SK-N-SH (cell line): ENCODE data around the gene OPN3. TPM values are rescaled to one million over a fixed set of nuclear protein-coding genes. Genes with fewer than 3 reads are reported as not detected.

Experiments used
- CTCF ChIA-PET: fragments of 300-600, 350-600 bp; formaldehyde crosslinking; extraction: SDS; loops from one replicate; lab custom pipeline; 2021; lab: Yijun Ruan, JAX
- POLR2A ChIA-PET: fragments of 350-600 bp; sonication (Branson Sonifier 250); formaldehyde crosslinking; extraction: SDS; loops from one replicate; lab custom pipeline; 2020; ENCODE audit warnings: antibody characterized with exemption, inconsistent platforms; lab: Yijun Ruan, JAX
- DNase-seq: peaks from one replicate; pipeline ENCODE4 v3.0.0; 2012
- H2AFZ ChIP-seq: fragments of 200-600 bp; sonication (generic); 2 replicates; pipeline ENCODE4 v1.8.1; 2016; ENCODE audit warnings: antibody characterized with exemption, mild to moderate bottlenecking, low read depth
- H3F3A ChIP-seq: fragments of 200-600 bp; sonication (generic); replicated peaks from 2 replicates; pipeline ENCODE3; 2016; ENCODE audit warnings: antibody characterized with exemption, mild to moderate bottlenecking; ENCODE audit not compliant: insufficient read depth
- H3K27ac ChIP-seq, 2 experiments: fragments of 200-500 bp in 1 of 2; fragments of 200-600 bp in 1 of 2; sonication (Bioruptor generic) in 1 of 2; sonication (generic), shearing (Covaris generic) in 1 of 2; 2 replicates each; pipeline versions ENCODE4 v1.5.1 to v1.6.1; 2014 to 2016; ENCODE audit warnings: low read depth in 2 of 2, inconsistent platforms in 1 of 2, low read length in 1 of 2, mild to moderate bottlenecking in 1 of 2, mixed read lengths in 1 of 2
- H3K27me3 ChIP-seq: fragments of 200-600 bp; sonication (generic), shearing (Covaris generic); 2 replicates; pipeline ENCODE4 v1.6.1; 2016; ENCODE audit warnings: mixed run types; ENCODE audit not compliant: insufficient read depth
- H3K36me3 ChIP-seq, 2 experiments: fragments of 200-500 bp in 1 of 2; fragments of 200-600 bp in 1 of 2; sonication (Bioruptor generic) in 1 of 2; sonication (generic) in 1 of 2; replicated peaks in 1 of 2; 2 replicates each; pipeline versions ENCODE3 to v1.5.1; 2014 to 2016; ENCODE audit warnings: low read length in 1 of 2, mild to moderate bottlenecking in 1 of 2; ENCODE audit not compliant: insufficient read depth in 2 of 2, control insufficient read depth in 1 of 2
- H3K4me1 ChIP-seq, 2 experiments: fragments of 200-500 bp in 1 of 2; fragments of 200-600 bp in 1 of 2; sonication (Bioruptor generic) in 1 of 2; sonication (generic), shearing (Covaris generic) in 1 of 2; 2 replicates each; pipeline versions ENCODE4 v1.5.1 to v1.6.1; 2014 to 2016; ENCODE audit warnings: low read depth in 1 of 2, low read length in 1 of 2, mixed run types in 1 of 2; ENCODE audit not compliant: insufficient read depth in 2 of 2, control insufficient read depth in 1 of 2
- H3K4me2 ChIP-seq: fragments of 200-600 bp; sonication (generic), shearing (Covaris generic); 2 replicates; pipeline ENCODE4 v1.6.1; 2017; ENCODE audit warnings: mixed run types
- H3K4me3 ChIP-seq, 2 experiments: fragments of 200-500 bp in 1 of 2; fragments of 200-600 bp in 1 of 2; sonication (Bioruptor generic) in 1 of 2; sonication (generic), shearing (Covaris generic) in 1 of 2; 2 replicates each; pipeline versions ENCODE4 v1.5.1 to v1.8.1; 2014 to 2016; ENCODE audit warnings: low read depth in 2 of 2, inconsistent platforms in 1 of 2, low read length in 1 of 2, mild to moderate bottlenecking in 1 of 2, mixed read lengths in 1 of 2, moderate library complexity in 1 of 2
- H3K79me2 ChIP-seq: fragments of 200-600 bp; sonication (generic); 2 replicates; pipeline ENCODE4 v1.8.1; 2017; ENCODE audit warnings: mild to moderate bottlenecking; ENCODE audit not compliant: insufficient read depth
- H3K9ac ChIP-seq: fragments of 200-600 bp; sonication (generic); 2 replicates; pipeline ENCODE4 v1.6.1; 2017; ENCODE audit warnings: mixed run types
- H3K9me2 ChIP-seq: fragments of 200-600 bp; sonication (generic); 2 replicates; pipeline ENCODE4 v1.6.1; 2017; ENCODE audit warnings: mixed run types
- H3K9me3 ChIP-seq: fragments of 200-600 bp; sonication (generic); 2 replicates; pipeline ENCODE4 v1.6.1; 2017; ENCODE audit warnings: mixed run types, mild to moderate bottlenecking, moderate library complexity
- H4K20me1 ChIP-seq: fragments of 200-600 bp; sonication (generic); 2 replicates; pipeline ENCODE4 v1.6.1; 2017; ENCODE audit warnings: mild to moderate bottlenecking, mixed run types; ENCODE audit not compliant: insufficient read depth
- CHD2 ChIP-seq: fragments of 150-350 bp; IDR thresholded peaks from 2 replicates; pipeline ENCODE4 v1.6.1; 2018; ENCODE audit warnings: low read length; ENCODE audit not compliant: partially characterized antibody
- FOSL2 ChIP-seq: IDR thresholded peaks from 2 replicates; pipeline ENCODE4 v1.4.0; 2012; ENCODE audit warnings: low read depth, mild to moderate bottlenecking, moderate library complexity, borderline replicate concordance
- GABPA ChIP-seq: IDR thresholded peaks from 2 replicates; pipeline ENCODE4 v1.4.0; 2012; ENCODE audit warnings: low read depth, mild to moderate bottlenecking
- JUND ChIP-seq: IDR thresholded peaks from 2 replicates; pipeline ENCODE4 v1.4.0; 2012
- NFIC ChIP-seq: IDR thresholded peaks from 2 replicates; pipeline ENCODE4 v1.4.0; 2012; ENCODE audit warnings: borderline replicate concordance
- NRF1 ChIP-seq: IDR thresholded peaks from 2 replicates; pipeline ENCODE4 v1.6.1; 2012; ENCODE audit warnings: low read depth, mild to moderate bottlenecking, low read length
- RAD21 ChIP-seq: IDR thresholded peaks from 2 replicates; pipeline ENCODE4 v1.6.1; 2012; ENCODE audit warnings: mild to moderate bottlenecking, low read length
- RCOR1 ChIP-seq: fragments of 150-350 bp; IDR thresholded peaks from 2 replicates; pipeline ENCODE4 v1.6.1; 2017; ENCODE audit warnings: antibody characterized with exemption, low read length
- SMC3 ChIP-seq: IDR thresholded peaks from 2 replicates; pipeline ENCODE4 v1.6.1; 2012; ENCODE audit warnings: low read depth, low read length, improper control_type of control experiment
- TAF1 ChIP-seq: IDR thresholded peaks from 2 replicates; pipeline ENCODE4 v1.6.1; 2012; ENCODE audit warnings: low read depth, mild to moderate bottlenecking, low read length, moderate library complexity, borderline replicate concordance
- WGBS: methylation state at CpG from one replicate; pipeline ENCODE4 v1.1.6; 2017; ENCODE audit warnings: low lambda C conversion rate; 5-methylcytosine and 5-hydroxymethylcytosine counted together
- polyA plus RNA-seq, 3 experiments: library from polyadenylated mRNA; depleted of rRNA; stranded (reverse); fragments of >200 nt; gene quantifications; 2 replicates each; pipeline ENCODE4 v1.2.3, GENCODE V29; 2012
- TF ChIP-seq, protein P1 (sequence below): fragments of 200-600 bp; sonication (generic); IDR thresholded peaks from 2 replicates; pipeline ENCODE4 v1.6.1; 2017; ENCODE audit warnings: antibody characterized with exemption, mild to moderate bottlenecking, moderate library complexity
- TF ChIP-seq, protein P2 (sequence below): IDR thresholded peaks from 2 replicates; pipeline ENCODE4 v1.4.0; 2012; ENCODE audit warnings: low read depth, borderline replicate concordance
- TF ChIP-seq, protein P3 (sequence below): IDR thresholded peaks from 2 replicates; pipeline ENCODE4 v1.4.0; 2012; ENCODE audit warnings: low read depth, borderline replicate concordance

OPN3 gene
- polyA plus RNA-seq, 1 of the 3 experiments (the other 2 are of a cell fraction) = 7.8 TPM

DNA sequence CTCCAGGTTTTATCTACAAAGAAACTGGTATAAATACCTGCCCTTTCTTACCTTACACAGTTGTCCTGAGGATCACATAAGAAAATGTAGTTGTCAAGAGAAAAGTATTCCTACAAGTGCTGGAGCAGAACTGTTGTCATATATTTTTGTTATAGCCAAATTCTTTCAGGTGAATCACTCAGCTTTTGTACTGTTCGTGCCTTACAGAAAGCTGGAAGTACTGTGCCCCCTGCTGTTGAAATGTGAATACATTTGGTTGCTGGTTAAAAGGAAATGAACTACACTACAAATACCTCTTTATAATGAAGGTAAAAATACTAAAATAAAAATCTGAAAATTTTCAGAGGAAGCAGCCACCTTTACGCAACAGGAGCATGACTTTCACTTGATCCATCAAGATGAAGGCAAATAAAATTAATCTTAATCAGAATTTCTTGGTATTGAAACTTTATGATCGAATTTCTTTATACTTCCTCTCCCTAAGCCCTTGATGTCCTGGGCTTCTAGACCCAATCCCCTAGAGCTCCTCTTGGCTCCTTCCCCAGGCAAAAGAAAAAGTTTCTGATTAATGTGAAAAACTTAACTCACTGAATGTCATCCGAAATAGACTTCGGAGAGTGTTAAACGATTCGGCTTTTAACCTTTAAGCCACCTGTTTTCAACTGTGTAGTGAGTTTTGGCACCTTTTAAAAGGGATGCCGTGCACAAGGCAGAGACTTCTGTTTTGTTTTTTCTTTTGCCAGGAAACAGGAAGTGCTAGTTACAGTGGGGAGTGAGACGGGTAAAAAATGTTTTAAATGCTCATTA lies 12.5 kb downstream of the OPN3 start:
- ChIA-PET CTCF (interaction anchor here (1.0 to 4.2 kb wide), 10 partner anchors 8 to 740 kb away, joined by 3 to 41 read pairs (median 6); partner anchors contain the start of gene KMO), POLR2A (no interaction called here)
- peaks cover 8 to 11% of the 10 kb centered on the region in 2 experiments for H3K36me3 ChIP-seq
- H3K9me3 ChIP-seq = no peaks in the 10 kb centered on the region
- H3K4me2 ChIP-seq = no peak overlapping the region
- H3K9me2 ChIP-seq = no peaks in the 10 kb centered on the region; the same call in 1 of the 2 replicates
- H2AFZ ChIP-seq = no peak overlapping the region
- H3K9ac ChIP-seq = no peak overlapping the region
- no peak overlapping the region for H3K27ac ChIP-seq
- no peaks in the 10 kb centered on the region; a peak in 1 of 4 replicates for H3K4me1 ChIP-seq
- H3F3A ChIP-seq = peaks cover 12% of the 10 kb centered on the region
- no peak for DNase-seq
- TF ChIP-seq SMC3 (peak; percentile 64), JUND (0 out of 2 replicates have a peak, but pooled peaks have one; percentile 8), RAD21 (peak; percentile 62), TAF1 (no peak), NRF1 (no peak), FOSL2 (0 out of 2 replicates have a peak, but pooled peaks have one; percentile 29), RCOR1 (no peak)
- TF ChIP-seq, protein P1, sequence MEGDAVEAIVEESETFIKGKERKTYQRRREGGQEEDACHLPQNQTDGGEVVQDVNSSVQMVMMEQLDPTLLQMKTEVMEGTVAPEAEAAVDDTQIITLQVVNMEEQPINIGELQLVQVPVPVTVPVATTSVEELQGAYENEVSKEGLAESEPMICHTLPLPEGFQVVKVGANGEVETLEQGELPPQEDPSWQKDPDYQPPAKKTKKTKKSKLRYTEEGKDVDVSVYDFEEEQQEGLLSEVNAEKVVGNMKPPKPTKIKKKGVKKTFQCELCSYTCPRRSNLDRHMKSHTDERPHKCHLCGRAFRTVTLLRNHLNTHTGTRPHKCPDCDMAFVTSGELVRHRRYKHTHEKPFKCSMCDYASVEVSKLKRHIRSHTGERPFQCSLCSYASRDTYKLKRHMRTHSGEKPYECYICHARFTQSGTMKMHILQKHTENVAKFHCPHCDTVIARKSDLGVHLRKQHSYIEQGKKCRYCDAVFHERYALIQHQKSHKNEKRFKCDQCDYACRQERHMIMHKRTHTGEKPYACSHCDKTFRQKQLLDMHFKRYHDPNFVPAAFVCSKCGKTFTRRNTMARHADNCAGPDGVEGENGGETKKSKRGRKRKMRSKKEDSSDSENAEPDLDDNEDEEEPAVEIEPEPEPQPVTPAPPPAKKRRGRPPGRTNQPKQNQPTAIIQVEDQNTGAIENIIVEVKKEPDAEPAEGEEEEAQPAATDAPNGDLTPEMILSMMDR = peak; percentile 82
- no peaks in the 10 kb centered on the region for H4K20me1 ChIP-seq
- H3K4me3 ChIP-seq = no peak overlapping the region
- H3K79me2 ChIP-seq = no peaks in the 10 kb centered on the region
- WGBS = 65% methylated on average over 9 of the region's 9 CpGs
- no peaks in the 10 kb centered on the region for H3K27me3 ChIP-seq

DNA sequence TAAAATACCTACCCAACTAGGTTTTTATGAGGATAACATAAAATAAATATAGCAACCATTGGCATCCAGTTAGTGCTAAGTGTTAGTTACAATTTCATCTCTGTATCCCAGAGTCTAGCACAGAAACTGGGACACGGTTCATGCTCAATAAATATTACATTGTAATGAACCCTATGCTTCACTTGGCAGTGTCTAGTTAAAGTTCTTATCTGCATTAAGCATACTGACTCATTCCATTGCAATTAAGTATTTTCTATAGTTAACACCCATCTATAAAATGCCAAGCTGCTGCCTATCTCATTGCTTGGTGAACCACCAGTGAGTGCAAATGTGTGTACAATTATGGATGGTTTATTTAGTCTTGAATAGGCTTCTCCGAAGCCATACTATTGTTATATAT lies 15.2 kb downstream of the OPN3 start:
- ChIA-PET POLR2A (no interaction called here), CTCF (interaction anchor here (4.2 kb wide), 1 partner anchor 14 kb away, joined by 41 read pairs; no protein-coding TSS in a partner anchor)
- H4K20me1 ChIP-seq = no peaks in the 10 kb centered on the region
- H3K27me3 ChIP-seq = no peaks in the 10 kb centered on the region
- H3K4me2 ChIP-seq = no peak overlapping the region
- no peaks in the 10 kb centered on the region for H3K9me2 ChIP-seq
- peaks cover 0 to 6% of the 10 kb centered on the region in 2 experiments for H3K36me3 ChIP-seq
- H3K27ac ChIP-seq = no peak overlapping the region
- TF ChIP-seq FOSL2 (no peak), GABPA (no peak), CHD2 (no peak), NFIC (no peak), NRF1 (no peak)
- TF ChIP-seq, protein P2, sequence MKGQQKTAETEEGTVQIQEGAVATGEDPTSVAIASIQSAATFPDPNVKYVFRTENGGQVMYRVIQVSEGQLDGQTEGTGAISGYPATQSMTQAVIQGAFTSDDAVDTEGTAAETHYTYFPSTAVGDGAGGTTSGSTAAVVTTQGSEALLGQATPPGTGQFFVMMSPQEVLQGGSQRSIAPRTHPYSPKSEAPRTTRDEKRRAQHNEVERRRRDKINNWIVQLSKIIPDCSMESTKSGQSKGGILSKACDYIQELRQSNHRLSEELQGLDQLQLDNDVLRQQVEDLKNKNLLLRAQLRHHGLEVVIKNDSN = no peak
- TF ChIP-seq, protein P3, sequence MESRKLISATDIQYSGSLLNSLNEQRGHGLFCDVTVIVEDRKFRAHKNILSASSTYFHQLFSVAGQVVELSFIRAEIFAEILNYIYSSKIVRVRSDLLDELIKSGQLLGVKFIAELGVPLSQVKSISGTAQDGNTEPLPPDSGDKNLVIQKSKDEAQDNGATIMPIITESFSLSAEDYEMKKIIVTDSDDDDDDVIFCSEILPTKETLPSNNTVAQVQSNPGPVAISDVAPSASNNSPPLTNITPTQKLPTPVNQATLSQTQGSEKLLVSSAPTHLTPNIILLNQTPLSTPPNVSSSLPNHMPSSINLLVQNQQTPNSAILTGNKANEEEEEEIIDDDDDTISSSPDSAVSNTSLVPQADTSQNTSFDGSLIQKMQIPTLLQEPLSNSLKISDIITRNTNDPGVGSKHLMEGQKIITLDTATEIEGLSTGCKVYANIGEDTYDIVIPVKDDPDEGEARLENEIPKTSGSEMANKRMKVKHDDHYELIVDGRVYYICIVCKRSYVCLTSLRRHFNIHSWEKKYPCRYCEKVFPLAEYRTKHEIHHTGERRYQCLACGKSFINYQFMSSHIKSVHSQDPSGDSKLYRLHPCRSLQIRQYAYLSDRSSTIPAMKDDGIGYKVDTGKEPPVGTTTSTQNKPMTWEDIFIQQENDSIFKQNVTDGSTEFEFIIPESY = no peak
- TF ChIP-seq, protein P1 = no peak
- H3K9me3 ChIP-seq = no peaks in the 10 kb centered on the region
- no peak overlapping the region for H3K9ac ChIP-seq
- H3K4me1 ChIP-seq = no peaks in the 10 kb centered on the region; a peak in 1 of 4 replicates
- DNase-seq = no peak
- H3F3A ChIP-seq = peaks cover 12% of the 10 kb centered on the region
- H3K4me3 ChIP-seq = no peak overlapping the region
- WGBS = 92% methylated on average over 2 of the region's 2 CpGs
- H3K79me2 ChIP-seq = no peaks in the 10 kb centered on the region
- no peak overlapping the region for H2AFZ ChIP-seq
